Measurements from ENCODE around the gene ZMYM2.
"Not testable (repeated sequence)": the region's sequence is repeated elsewhere in the genome, so short reads cannot be mapped to it uniquely, and the experiment has no call there.

DNA sequence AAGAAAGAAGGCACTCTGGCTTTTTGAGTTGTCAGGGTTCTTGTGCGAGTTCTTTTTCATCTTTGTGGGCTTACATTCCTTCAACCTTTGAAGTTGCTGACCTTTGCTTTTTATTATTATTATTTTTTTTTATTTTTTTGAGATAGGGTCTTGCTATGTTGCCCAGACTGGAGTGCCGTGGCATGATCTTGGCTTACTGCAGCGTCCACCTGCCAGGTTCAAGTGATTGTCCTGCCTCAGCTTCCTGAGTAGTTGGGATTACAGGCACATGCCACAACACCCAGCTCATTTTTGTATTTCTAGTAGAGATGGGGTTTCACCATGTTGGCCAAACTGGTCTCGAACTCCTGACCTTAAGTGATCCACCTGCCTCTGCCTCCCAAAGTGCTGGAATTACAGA, 84.1 kb downstream of the ZMYM2 start:
- not testable (repeated sequence) for TF ChIP-seq EZH2 (IDR thresholded peaks at IDR 0.05; ENCODE audit: borderline replicate concordance, low read length)
- TF ChIP-seq, protein P1, sequence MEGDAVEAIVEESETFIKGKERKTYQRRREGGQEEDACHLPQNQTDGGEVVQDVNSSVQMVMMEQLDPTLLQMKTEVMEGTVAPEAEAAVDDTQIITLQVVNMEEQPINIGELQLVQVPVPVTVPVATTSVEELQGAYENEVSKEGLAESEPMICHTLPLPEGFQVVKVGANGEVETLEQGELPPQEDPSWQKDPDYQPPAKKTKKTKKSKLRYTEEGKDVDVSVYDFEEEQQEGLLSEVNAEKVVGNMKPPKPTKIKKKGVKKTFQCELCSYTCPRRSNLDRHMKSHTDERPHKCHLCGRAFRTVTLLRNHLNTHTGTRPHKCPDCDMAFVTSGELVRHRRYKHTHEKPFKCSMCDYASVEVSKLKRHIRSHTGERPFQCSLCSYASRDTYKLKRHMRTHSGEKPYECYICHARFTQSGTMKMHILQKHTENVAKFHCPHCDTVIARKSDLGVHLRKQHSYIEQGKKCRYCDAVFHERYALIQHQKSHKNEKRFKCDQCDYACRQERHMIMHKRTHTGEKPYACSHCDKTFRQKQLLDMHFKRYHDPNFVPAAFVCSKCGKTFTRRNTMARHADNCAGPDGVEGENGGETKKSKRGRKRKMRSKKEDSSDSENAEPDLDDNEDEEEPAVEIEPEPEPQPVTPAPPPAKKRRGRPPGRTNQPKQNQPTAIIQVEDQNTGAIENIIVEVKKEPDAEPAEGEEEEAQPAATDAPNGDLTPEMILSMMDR (IDR thresholded peaks at IDR 0.05; ENCODE audit: low read length) = not testable (repeated sequence)

All from OCI-LY1 (cell line).